Testis (tissue), 3 donors: Measurements from ENCODE around the gene CKAP4. TPM values are rescaled to one million over a fixed set of nuclear protein-coding genes. Genes with fewer than 3 reads are reported as not detected.
"Not testable (repeated sequence)": the region's sequence is repeated elsewhere in the genome, so short reads cannot be mapped to it uniquely, and the experiment has no call there.

Experiments used
- DNase-seq: peaks from one replicate; pipeline ENCODE4 v3.0.0-alpha.2; 2019
- H3K27ac ChIP-seq, 2 donors: fragments of 200-600 bp; sonication (generic); one replicate each; pipeline ENCODE4 v1.5.1; 2019
- H3K27me3 ChIP-seq: fragments of 200-600 bp; sonication (generic); one replicate; pipeline ENCODE4 v1.5.1; 2019
- H3K36me3 ChIP-seq: fragments of 200-600 bp; sonication (generic); one replicate; pipeline ENCODE4 v1.5.1; 2017; ENCODE audit warnings: low read depth; ENCODE audit errors: missing control alignments
- H3K4me1 ChIP-seq: fragments of 200-600 bp; sonication (generic); one replicate; pipeline ENCODE4 v1.5.1; 2019
- H3K4me3 ChIP-seq, 2 donors: fragments of 200-600 bp; sonication (generic); one replicate each; pipeline ENCODE4 v1.5.1; 2017 to 2019
- H3K9me3 ChIP-seq: fragments of 200-600 bp; sonication (generic); one replicate; pipeline ENCODE4 v1.5.1; 2017
- POLR2A ChIP-seq: fragments of 450-650 bp; IDR thresholded peaks from one replicate; pipeline ENCODE4 v1.6.1; 2017; ENCODE audit warnings: antibody characterized with exemption, mild to moderate bottlenecking, moderate library complexity
- WGBS, 2 donors: methylation state at CpG; one replicate each; pipeline ENCODE4 v1.1.5; 2018; 5-methylcytosine and 5-hydroxymethylcytosine counted together
- intact Hi-C: fragments of 100-400 bp; cut with DNase I; formaldehyde crosslinking; loops from one replicate; pipeline ENCODE4 v1.15.1; 2023; ENCODE audit warnings: low total_unique reads
- polyA plus RNA-seq: library from polyadenylated mRNA; stranded (reverse); fragments of 350-450 nt; fragmentation: Illumina TruSeq; extraction: RNeasy Lipid Tissue Mini Kit (QIAGEN cat#74804); gene quantifications from one replicate; pipeline ENCODE4 v1.2.3, GENCODE V29; 2014; ENCODE audit warnings: low read depth, low replicate concordance; ENCODE audit not compliant: insufficient read depth
- total RNA-seq, 2 donors: library from RNA; depleted of rRNA; stranded (reverse); fragments of >200 nt; gene quantifications; one replicate each; pipeline ENCODE4 v1.2.3, GENCODE V29; 2016
- TF ChIP-seq, protein P1 (sequence below), 3 experiments: fragments of 450-650 bp in 2 of 3; fragments of 200-600 bp in 1 of 3; sonication (generic) in 1 of 3; IDR thresholded peaks; one replicate each; pipeline ENCODE4 v1.5.1; 2016 to 2019; ENCODE audit warnings: antibody characterized with exemption in 3 of 3, mild to moderate bottlenecking in 2 of 3, moderate library complexity in 1 of 3

The CKAP4 gene
- total and polyA plus RNA-seq, 3 donors from 2014 or later = 26.8 to 31.3 (median 31.2) TPM

DNA sequence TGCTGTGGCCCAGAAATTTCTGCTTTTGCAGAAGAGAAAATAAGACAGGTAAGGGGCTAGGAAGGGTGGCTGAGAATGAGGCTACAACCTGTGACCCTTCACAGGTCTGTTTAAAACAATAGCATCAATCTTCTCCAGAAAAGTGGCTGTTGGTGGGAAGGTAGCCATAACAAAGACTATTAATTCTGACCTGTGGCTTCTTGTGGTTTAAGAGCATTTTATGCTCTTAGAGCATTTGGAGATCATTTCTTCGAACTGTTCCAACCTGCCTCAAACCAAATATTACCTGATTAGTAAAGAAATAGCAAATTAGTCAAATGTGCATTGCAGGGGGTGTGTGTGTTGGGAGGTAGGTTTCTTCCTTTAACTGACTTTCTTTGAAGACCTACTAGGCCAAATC lies 39.5 kb upstream of the CKAP4 start:
- no peaks in the 10 kb centered on the region for H3K4me1 ChIP-seq
- DNase-seq = no peak
- H3K36me3 ChIP-seq = no peaks in the 10 kb centered on the region
- H3K9me3 ChIP-seq = no peaks in the 10 kb centered on the region
- no peak overlapping the region for H3K27ac ChIP-seq
- H3K27me3 ChIP-seq = no peaks in the 10 kb centered on the region
- no peak overlapping the region for H3K4me3 ChIP-seq
- intact Hi-C loops = no loop called here
- no peak for TF ChIP-seq POLR2A
- TF ChIP-seq, protein P1, sequence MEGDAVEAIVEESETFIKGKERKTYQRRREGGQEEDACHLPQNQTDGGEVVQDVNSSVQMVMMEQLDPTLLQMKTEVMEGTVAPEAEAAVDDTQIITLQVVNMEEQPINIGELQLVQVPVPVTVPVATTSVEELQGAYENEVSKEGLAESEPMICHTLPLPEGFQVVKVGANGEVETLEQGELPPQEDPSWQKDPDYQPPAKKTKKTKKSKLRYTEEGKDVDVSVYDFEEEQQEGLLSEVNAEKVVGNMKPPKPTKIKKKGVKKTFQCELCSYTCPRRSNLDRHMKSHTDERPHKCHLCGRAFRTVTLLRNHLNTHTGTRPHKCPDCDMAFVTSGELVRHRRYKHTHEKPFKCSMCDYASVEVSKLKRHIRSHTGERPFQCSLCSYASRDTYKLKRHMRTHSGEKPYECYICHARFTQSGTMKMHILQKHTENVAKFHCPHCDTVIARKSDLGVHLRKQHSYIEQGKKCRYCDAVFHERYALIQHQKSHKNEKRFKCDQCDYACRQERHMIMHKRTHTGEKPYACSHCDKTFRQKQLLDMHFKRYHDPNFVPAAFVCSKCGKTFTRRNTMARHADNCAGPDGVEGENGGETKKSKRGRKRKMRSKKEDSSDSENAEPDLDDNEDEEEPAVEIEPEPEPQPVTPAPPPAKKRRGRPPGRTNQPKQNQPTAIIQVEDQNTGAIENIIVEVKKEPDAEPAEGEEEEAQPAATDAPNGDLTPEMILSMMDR (IDR thresholded peaks at IDR 0.05) = no peak
- WGBS, 2 donors = 78 to 90% methylated on average over 1 of the region's 1 CpG

DNA sequence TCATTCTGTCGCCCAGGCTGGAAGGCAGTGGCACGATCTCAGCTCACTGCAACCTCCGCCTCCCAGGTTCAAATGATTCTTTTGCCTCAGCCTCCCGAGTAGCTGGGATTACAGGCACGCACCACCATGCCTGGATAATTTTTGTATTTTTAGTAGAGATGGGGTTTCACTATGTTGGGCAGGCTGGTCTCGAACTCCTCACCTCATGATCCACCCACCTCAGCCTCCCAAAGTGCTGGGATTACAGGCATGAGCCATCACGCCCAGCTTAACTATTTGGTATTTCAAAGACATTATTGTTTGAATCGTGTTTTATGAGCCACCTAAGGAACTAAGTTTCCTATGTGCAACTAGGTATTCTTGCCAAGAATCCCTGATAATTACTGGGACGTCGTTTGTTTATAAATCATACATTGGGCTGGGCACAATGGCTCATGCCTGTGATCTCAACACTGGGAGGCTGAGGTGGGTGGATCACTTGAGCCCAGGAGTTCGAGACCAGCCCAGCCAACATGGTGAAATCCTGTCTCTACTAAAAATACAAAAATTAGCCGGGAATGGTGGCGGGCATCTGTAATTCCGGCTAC lies 38.8 kb upstream of the CKAP4 start:
- 84 to 87% methylated on average over 14 of the region's 14 CpGs for WGBS, 2 donors

DNA sequence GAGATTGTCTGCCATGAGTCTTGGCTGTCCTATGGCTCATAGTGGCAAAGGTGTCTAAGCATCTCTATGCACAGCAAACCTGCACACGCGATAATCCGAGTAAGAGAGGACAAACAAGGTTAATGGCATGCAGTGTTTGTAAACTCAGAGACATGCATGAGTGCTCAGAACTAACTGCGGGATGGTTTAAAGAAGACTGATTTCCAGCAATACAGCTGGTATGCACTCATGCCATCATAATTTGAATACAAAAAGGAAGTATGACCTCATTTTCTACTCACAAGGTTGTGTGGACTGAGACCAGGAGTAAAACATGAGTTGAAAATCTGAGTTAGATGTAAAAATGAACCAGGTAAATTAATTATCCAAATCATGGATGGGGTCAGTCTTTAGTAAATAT lies 38.2 kb upstream of the CKAP4 start:
- intact Hi-C loops = no loop called here
- TF ChIP-seq POLR2A = no peak
- TF ChIP-seq, protein P1 (IDR thresholded peaks at IDR 0.05) = no peak
- 86 to 91% methylated on average over 4 of the region's 4 CpGs for WGBS, 2 donors
- no peak for DNase-seq
- H3K27me3 ChIP-seq = no peaks in the 10 kb centered on the region
- no peak overlapping the region for H3K4me3 ChIP-seq
- H3K27ac ChIP-seq = no peak overlapping the region
- H3K4me1 ChIP-seq = no peaks in the 10 kb centered on the region
- H3K36me3 ChIP-seq = no peaks in the 10 kb centered on the region
- H3K9me3 ChIP-seq = no peaks in the 10 kb centered on the region

More for the DNA sequence above, 38.8 kb upstream of the CKAP4 start:
- H3K36me3 ChIP-seq, H3K4me1 ChIP-seq, H3K27ac ChIP-seq, H3K27me3 ChIP-seq, DNase-seq, H3K4me3 ChIP-seq, intact Hi-C loops, H3K9me3 ChIP-seq: not testable (repeated sequence)

DNA sequence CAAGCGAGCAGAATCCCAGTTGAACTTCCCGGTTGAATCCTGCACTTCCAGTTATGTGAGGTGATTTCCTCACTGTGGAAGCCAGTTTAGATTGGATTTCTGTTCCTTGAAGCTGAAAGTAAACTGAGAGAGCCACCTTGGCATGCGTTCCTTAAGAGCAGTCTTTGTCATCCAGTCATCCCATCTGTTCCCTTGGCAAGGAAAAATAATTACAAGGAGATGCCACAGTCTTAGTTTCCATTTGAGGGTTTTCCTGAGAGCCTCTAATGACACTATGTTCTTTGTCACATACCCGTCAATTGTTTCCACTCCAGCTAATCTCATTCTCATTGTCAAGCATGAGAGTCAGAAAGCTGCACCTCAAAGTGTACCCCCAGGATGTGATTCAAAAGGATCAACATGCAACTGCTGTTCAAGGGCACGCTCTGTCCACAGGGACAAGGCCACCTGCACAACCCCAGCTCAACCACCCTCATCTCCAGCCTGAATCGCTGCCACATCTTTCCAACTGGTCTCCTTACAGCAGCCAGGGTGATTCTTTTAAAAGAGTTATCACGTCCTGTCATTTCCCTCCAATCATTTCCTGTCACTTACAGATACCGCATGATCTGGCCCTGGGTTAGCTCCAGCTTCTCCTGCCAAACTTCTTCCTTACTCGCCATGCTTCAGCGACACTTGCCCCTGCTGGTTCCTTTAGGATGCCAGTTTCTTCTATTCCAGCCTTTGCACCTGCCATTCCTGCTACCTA lies 36.7 kb upstream of the CKAP4 start:
- H3K36me3 ChIP-seq = no peaks in the 10 kb centered on the region
- H3K4me1 ChIP-seq = no peaks in the 10 kb centered on the region
- WGBS, 2 donors = 61 to 77% methylated on average over 10 of the region's 10 CpGs
- no peak for DNase-seq
- no peaks in the 10 kb centered on the region for H3K9me3 ChIP-seq
- TF ChIP-seq, protein P1 (IDR thresholded peaks at IDR 0.05) = no peak
- no peak for TF ChIP-seq POLR2A
- intact Hi-C loops = no loop called here
- H3K4me3 ChIP-seq = no peak overlapping the region
- no peak overlapping the region for H3K27ac ChIP-seq
- no peaks in the 10 kb centered on the region for H3K27me3 ChIP-seq

DNA sequence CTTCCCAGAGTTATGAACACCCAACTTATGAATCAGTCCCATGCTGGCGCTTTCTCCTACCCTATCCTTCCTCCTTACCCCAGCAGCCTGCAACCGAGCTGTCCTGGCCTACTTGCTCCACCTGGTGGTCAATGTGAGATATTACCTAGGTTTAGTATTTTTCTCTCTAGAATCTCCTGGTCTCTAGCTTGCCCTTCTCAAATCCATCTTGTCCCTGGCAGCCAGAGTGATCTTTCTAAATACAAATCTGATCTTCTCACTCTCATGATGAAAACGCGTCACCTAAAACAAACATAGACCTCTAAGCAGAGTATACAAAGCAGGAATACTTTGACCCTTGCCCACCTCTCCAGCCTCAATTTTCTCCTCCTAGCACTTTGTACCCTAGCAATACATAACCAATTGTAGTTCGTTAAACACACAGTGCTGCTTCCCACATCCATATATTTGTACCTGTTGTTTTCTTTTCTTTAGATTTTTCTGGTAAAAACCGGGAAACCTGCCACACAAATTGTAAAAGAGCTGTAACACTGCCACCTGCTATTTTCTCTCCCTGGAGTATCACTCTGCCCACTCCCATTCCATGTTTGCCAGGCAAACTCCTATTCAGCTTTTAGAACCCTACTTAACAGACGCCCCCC lies 34.8 kb upstream of the CKAP4 start:
- no peaks in the 10 kb centered on the region for H3K27me3 ChIP-seq
- 34 to 46% methylated on average over 7 of the region's 7 CpGs for WGBS, 2 donors
- H3K9me3 ChIP-seq = no peaks in the 10 kb centered on the region
- no peaks in the 10 kb centered on the region for H3K4me1 ChIP-seq
- no peak overlapping the region for H3K27ac ChIP-seq
- no peak overlapping the region for H3K4me3 ChIP-seq
- TF ChIP-seq, protein P1 (IDR thresholded peaks at IDR 0.05) = peak; percentile 63 to 81 (median 71)
- TF ChIP-seq POLR2A = no peak
- DNase-seq = peak; percentile 50
- intact Hi-C loops = no loop called here
- H3K36me3 ChIP-seq = no peaks in the 10 kb centered on the region
